ENCODE data around the gene PSMD10. TPM values are rescaled to one million over a fixed set of nuclear protein-coding genes. Genes with fewer than 3 reads are reported as not detected.

PSMD10 gene
- total and polyA plus RNA-seq, 8 donors = 44.8 to 85.0 (median 71.7) TPM

DNA sequence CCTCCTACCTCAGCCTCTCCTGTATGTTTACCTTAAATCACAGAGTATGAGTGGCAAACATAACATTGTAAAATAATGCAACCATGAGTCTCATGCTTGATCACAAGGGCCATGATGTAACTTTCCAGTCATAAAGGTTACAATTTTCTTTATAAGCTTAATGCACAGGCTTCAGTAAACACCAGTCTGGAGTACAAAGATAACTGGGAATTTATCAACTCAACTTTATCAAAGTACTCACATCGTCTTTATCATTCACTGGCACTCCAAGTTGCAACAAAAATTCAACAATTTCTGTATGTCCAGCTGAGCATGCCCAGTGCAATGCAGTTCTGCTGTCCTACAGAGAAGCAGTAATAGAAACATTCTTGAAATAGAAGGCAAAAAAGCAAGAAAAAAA lies 2.8 kb downstream of the PSMD10 start:
- no peaks in the 10 kb centered on the region for H3K27me3 ChIP-seq
- no peak for TF ChIP-seq CTCF (IDR thresholded peaks at IDR 0.05)
- H3K4me1 ChIP-seq = peaks cover 0 to 15% of the 10 kb centered on the region in 2 donors
- peaks cover 0 to 31% of the 10 kb centered on the region in 2 donors for H3K36me3 ChIP-seq
- no peak for ATAC-seq
- DNase-seq = no peak
- intact Hi-C loops (cut with DNase I) = no loop called here
- H3K4me3 ChIP-seq = no peak overlapping the region
- H3K27ac ChIP-seq = no peak overlapping the region
- H3K9me3 ChIP-seq = no peaks in the 10 kb centered on the region

- H3K36me3 ChIP-seq = peaks cover 0 to 31% of the 10 kb centered on the region in 2 donors
- H3K27ac ChIP-seq = no peak overlapping the region
- DNase-seq (no peak), ATAC-seq (no peak)
- no peak for TF ChIP-seq CTCF (IDR thresholded peaks at IDR 0.05)
- no peak overlapping the region for H3K4me3 ChIP-seq
- H3K4me1 ChIP-seq = peaks cover 0 to 14% of the 10 kb centered on the region in 2 donors
- intact Hi-C loops (cut with DNase I) = no loop called here
- no peaks in the 10 kb centered on the region for H3K27me3 ChIP-seq
- H3K9me3 ChIP-seq = no peaks in the 10 kb centered on the region
These were observed 3.5 kb downstream of the PSMD10 start for GRCh38 chrX:108087792-108088191.

DNA sequence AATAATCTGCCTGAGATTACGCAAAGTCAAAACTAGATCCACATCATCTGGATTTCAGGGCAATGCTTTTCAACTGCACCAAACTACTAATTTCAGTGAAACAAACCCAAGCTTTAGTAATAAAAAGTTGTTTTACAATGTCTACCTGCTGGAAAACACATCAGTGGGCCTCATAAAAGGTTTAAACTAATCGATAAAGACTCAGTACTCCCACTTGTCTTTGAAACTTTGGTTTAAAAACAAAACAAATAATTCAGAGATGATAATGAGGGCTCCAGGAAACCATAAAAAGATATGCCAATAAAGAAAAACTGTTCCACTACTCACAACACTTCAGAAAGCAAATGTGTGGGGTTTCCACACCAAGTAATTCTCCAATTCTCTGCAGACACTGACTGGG lies 10.2 kb downstream of the PSMD10 start:
- no peak for ATAC-seq
- H3K4me3 ChIP-seq = no peak overlapping the region
- no peaks in the 10 kb centered on the region for H3K9me3 ChIP-seq
- no peaks in the 10 kb centered on the region for H3K4me1 ChIP-seq
- no peak overlapping the region for H3K27ac ChIP-seq
- intact Hi-C loops (cut with DNase I) = no loop called here
- no peaks in the 10 kb centered on the region for H3K27me3 ChIP-seq
- peaks cover 0 to 12% of the 10 kb centered on the region in 2 donors for H3K36me3 ChIP-seq
- no peak for DNase-seq
- no peak for TF ChIP-seq CTCF (IDR thresholded peaks at IDR 0.05)

GRCh38 chrX:108072746-108073145 lies 18.6 kb downstream of the PSMD10 start:
- DNase-seq (no peak), ATAC-seq (no peak)
- Histone ChIP-seq H3K36me3 (no peaks in the 10 kb centered on the region), H3K27me3 (peaks cover 0 to 7% of the 10 kb centered on the region in 2 donors), H3K4me1 (no peaks in the 10 kb centered on the region), H3K27ac (no peak overlapping the region), H3K4me3 (no peak overlapping the region), H3K9me3 (no peaks in the 10 kb centered on the region)
- TF ChIP-seq CTCF (IDR thresholded peaks at IDR 0.05) = no peak
- intact Hi-C loops (cut with DNase I) = no loop called here

DNA sequence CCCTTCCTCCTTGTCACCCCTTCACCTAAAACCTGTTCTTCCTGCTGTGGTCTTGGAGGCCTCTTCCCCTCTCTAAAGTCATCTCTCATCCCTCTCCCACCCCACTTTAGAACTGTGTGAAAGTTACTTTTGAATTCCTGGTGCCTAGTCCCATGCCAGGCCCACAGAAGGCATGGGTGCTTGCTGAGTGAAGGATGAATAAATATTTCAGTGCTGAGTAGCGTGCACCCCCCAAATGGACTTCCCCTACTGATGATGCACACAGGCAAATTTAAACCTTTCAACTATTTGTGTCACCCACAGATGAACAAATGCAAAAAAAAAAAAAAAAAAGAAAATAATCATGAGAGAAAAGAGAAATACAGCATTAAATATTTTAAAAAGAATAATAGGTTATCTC lies 19.8 kb downstream of the PSMD10 start:
- peaks cover 0 to 7% of the 10 kb centered on the region in 2 donors for H3K27me3 ChIP-seq
- no peaks in the 10 kb centered on the region for H3K4me1 ChIP-seq
- DNase-seq (no peak), ATAC-seq (no peak)
- intact Hi-C loops (cut with DNase I) = no loop called here
- no peak for TF ChIP-seq CTCF (IDR thresholded peaks at IDR 0.05)
- no peak overlapping the region for H3K4me3 ChIP-seq
- no peaks in the 10 kb centered on the region for H3K36me3 ChIP-seq
- no peaks in the 10 kb centered on the region for H3K9me3 ChIP-seq
- no peak overlapping the region for H3K27ac ChIP-seq

Measured in left lung (tissue), 10 donors.